ENCODE measurements around the gene RBM3. TPM values are rescaled to one million over a fixed set of nuclear protein-coding genes. Genes with fewer than 3 reads are reported as not detected.

Gene RBM3
- total and polyA plus RNA-seq, 2 of the 8 experiments (the other 6 are each of a cell fraction or from before 2014, with no cell fraction given): 99.6 to 164 TPM

GRCh38 chrX:48611703-48612102, 37.4 kb downstream of the RBM3 start:
- Histone ChIP-seq H3K9me3 (ENCODE audit: insufficient read depth in 2 of 2, low read depth in 1 of 2, low read length in 1 of 2) (no peaks in the 10 kb centered on the region), H2BK15ac (ENCODE audit: low read length) (no peak overlapping the region), H3K23ac (ENCODE audit: insufficient read length) (no peak overlapping the region), H3K36me3 (ENCODE audit: control insufficient read depth in 2 of 4, insufficient read depth in 4 of 4, low read length in 3 of 4) (no peaks in the 10 kb centered on the region), H3K14ac (ENCODE audit: insufficient read length) (no peak overlapping the region), H4K91ac (replicated peaks; ENCODE audit: insufficient read length, low read length) (no peak overlapping the region), H3K23me2 (ENCODE audit: low read depth, low read length) (no peaks in the 10 kb centered on the region), H2BK20ac (ENCODE audit: low read length) (no peak overlapping the region), H3K56ac (replicated peaks; ENCODE audit: insufficient read length, low read depth, low read length) (no peak overlapping the region), H4K8ac (ENCODE audit: extremely low read depth, insufficient read depth, low read length) (no peak overlapping the region), H4K20me1 (replicated peaks in 1 of 2; ENCODE audit: control insufficient read depth in 1 of 2, insufficient read depth in 2 of 2, low read length in 2 of 2) (no peaks in the 10 kb centered on the region), H3K27me3 (replicated peaks in 1 of 4; ENCODE audit: control insufficient read depth in 3 of 4, extremely low read depth in 1 of 4, insufficient read depth in 3 of 4, low read length in 3 of 4) (no peaks in the 10 kb centered on the region), H3K9ac (replicated peaks in 1 of 4; ENCODE audit: extremely low read depth in 1 of 4, low read depth in 3 of 4, low read length in 3 of 4) (no peak overlapping the region), H3K27ac (ENCODE audit: low read depth, low read length) (no peak overlapping the region), H2BK5ac (ENCODE audit: low read depth, low read length) (no peak overlapping the region), H3K4ac (replicated peaks; ENCODE audit: insufficient read length, low read depth, low read length) (no peak overlapping the region), H3K4me2 (ENCODE audit: insufficient read depth in 1 of 2, low read depth in 2 of 2, low read length in 2 of 2) (no peak overlapping the region), H2BK12ac (ENCODE audit: low read depth, low read length) (no peak overlapping the region), H3K79me2 (ENCODE audit: control insufficient read depth in 1 of 2, insufficient read depth in 2 of 2, low read length in 2 of 2) (no peaks in the 10 kb centered on the region), H3K4me1 (replicated peaks in 1 of 4; ENCODE audit: control insufficient read depth in 3 of 4, insufficient read depth in 4 of 4, low read length in 3 of 4) (peaks cover 0 to 2% (median 0%) of the 10 kb centered on the region in 4 experiments; a peak in 3 of 7 replicates), H4K5ac (ENCODE audit: insufficient read length, low read depth, low read length) (no peak overlapping the region), H3K79me1 (ENCODE audit: low read depth, low read length) (no peaks in the 10 kb centered on the region), H3K18ac (ENCODE audit: extremely low read depth, low read length) (no peak overlapping the region), H2AK5ac (ENCODE audit: low read depth, low read length) (no peak overlapping the region), H3K4me3 (ENCODE audit: extremely low read depth in 1 of 4, insufficient read depth in 2 of 4, low read depth in 3 of 4, low read length in 4 of 4) (no peak overlapping the region), H2BK120ac (replicated peaks; ENCODE audit: low read depth, low read length) (no peak overlapping the region), H2AFZ (ENCODE audit: low read length) (no peak overlapping the region)
- ChIA-PET CTCF (ENCODE audit: partially characterized antibody) (no interaction called here), POLR2A (ENCODE audit: partially characterized antibody) (no interaction called here)
- FAIRE-seq (no peak), DNase-seq (ENCODE audit: low read depth in 1 of 2, low spot score in 2 of 2) (no peak)
- WGBS, 2 experiments (ENCODE audit: extremely low coverage in 1 of 2, insufficient coverage in 1 of 2, insufficient read length in 1 of 2, insufficient replicate concordance in 2 of 2, low coverage in 1 of 2, low lambda C conversion rate in 2 of 2, missing lambda C conversion rate in 1 of 2): 61% methylated on average over 2 of the region's 2 CpGs; no CpG with 5 or more reads in 1 of the 2 experiments
- TF ChIP-seq POU5F1 (IDR thresholded peaks at IDR 0.05; ENCODE audit: low read depth, low read length) (no peak), KDM1A (IDR thresholded peaks at IDR 0.05; ENCODE audit: borderline replicate concordance, low read length) (no peak), RFX5 (IDR thresholded peaks at IDR 0.05; ENCODE audit: borderline replicate concordance, low read depth, low read length) (no peak), CEBPB (IDR thresholded peaks at IDR 0.05; ENCODE audit: low read depth, low read length) (no peak), SUZ12 (IDR thresholded peaks at IDR 0.05; ENCODE audit: low read length) (no peak), MAX (IDR thresholded peaks at IDR 0.05) (no peak), EP300 (IDR thresholded peaks at IDR 0.05; ENCODE audit: borderline replicate concordance in 1 of 2, low read depth in 2 of 2, low read length in 2 of 2) (no peak), ATF3 (IDR thresholded peaks at IDR 0.05; ENCODE audit: insufficient read depth, low read depth, low read length) (no peak), CREB1 (IDR thresholded peaks at IDR 0.05) (no peak), SIRT6 (IDR thresholded peaks at IDR 0.05; ENCODE audit: low read length) (no peak), ZNF274 (IDR thresholded peaks at IDR 0.05; ENCODE audit: borderline replicate concordance, extremely low read depth, low read length) (no peak), GABPA (IDR thresholded peaks at IDR 0.05; ENCODE audit: borderline replicate concordance, insufficient read depth, low read length) (no peak), KDM5A (IDR thresholded peaks at IDR 0.05; ENCODE audit: low read length) (no peak)
